Esophagus muscularis mucosa (tissue), 3 donors: ENCODE results near the gene TMEM190.

Experiments used
- EP300 ChIP-seq: sonication (generic); formaldehyde crosslinking; IDR thresholded peaks from one replicate; pipeline ENCODE4 v1.6.1; 2017; ENCODE audit warnings: antibody characterized with exemption
- TF ChIP-seq, protein P1 (sequence below), 3 experiments: fragments of 200-600 bp in 2 of 3; fragments of 450-650 bp in 1 of 3; sonication (generic) in 2 of 3; IDR thresholded peaks; one replicate each; pipeline ENCODE4 v1.5.1; 2017 to 2019; ENCODE audit warnings: antibody characterized with exemption in 3 of 3, mild to moderate bottlenecking in 2 of 3, moderate library complexity in 1 of 3

DNA sequence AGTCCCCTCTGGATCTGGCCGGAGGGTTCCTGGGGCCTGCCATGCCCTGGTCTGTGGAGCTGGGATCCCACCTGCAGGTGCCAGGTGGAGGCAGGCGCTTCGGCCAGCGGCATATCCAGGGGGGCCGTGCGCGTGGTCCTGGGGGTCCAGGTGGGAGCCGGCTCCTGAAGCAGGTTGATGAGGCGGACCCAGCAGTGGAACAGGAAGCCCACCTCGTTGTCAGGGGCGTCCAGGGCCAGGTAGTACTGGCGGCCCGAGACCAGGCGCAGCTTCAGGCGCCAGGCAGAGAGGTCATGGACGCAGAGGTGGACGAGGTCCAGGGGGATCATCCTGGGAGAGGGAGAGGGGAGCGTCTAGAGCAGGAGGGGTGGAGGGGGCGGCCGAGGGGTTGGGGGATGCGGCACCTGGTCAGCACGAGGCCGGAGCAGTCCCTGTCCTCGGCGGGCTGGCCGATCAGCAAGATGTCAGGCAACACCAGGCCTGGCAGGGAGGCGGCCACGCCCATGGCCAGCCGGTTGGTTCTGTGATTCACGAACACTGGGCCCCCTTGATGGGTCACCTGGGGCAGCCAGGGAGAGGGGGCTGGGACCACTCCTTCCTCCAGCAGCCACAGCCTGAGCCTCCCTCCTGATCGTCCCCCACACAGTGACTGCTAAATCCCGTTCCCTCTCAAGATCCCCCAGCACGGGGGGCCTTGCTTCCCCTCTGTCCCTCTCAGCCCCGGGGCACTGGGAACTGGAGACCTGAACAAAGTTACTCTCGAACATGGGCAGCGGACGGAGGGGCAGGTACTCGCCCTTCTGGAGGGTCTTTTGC, 14.2 kb upstream of the TMEM190 start:
- TF ChIP-seq, protein P1, sequence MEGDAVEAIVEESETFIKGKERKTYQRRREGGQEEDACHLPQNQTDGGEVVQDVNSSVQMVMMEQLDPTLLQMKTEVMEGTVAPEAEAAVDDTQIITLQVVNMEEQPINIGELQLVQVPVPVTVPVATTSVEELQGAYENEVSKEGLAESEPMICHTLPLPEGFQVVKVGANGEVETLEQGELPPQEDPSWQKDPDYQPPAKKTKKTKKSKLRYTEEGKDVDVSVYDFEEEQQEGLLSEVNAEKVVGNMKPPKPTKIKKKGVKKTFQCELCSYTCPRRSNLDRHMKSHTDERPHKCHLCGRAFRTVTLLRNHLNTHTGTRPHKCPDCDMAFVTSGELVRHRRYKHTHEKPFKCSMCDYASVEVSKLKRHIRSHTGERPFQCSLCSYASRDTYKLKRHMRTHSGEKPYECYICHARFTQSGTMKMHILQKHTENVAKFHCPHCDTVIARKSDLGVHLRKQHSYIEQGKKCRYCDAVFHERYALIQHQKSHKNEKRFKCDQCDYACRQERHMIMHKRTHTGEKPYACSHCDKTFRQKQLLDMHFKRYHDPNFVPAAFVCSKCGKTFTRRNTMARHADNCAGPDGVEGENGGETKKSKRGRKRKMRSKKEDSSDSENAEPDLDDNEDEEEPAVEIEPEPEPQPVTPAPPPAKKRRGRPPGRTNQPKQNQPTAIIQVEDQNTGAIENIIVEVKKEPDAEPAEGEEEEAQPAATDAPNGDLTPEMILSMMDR (IDR thresholded peaks at IDR 0.05) = no peak
- TF ChIP-seq EP300 = no peak
